HAP-1 (cell line): Measurements from ENCODE around the gene LUZP1.
A peak's percentile ranks its signal among the peaks of the same experiment; 100 is the strongest.

Source experiments
- DNase-seq, 2 experiments: peaks; one replicate each; pipeline ENCODE4 v3.0.0-alpha.2; 2016 to 2020; ENCODE audit warnings: low spot score in 2 of 2
- H3K27me3 ChIP-seq: fragments of 250-450 bp; sonication (Bioruptor Pico); 2 replicates; pipeline ENCODE4 v1.5.1; 2020; ENCODE audit warnings: low read depth, mild to moderate bottlenecking, moderate library complexity
- H3K36me3 ChIP-seq: fragments of 250-450 bp; sonication (Bioruptor Pico); replicated peaks from 2 replicates; pipeline ENCODE4 v1.5.1; 2020; ENCODE audit warnings: mild to moderate bottlenecking
- H3K4me1 ChIP-seq: fragments of 250-450 bp; sonication (Bioruptor Pico); 2 replicates; pipeline ENCODE4 v1.5.1; 2020; ENCODE audit warnings: mild to moderate bottlenecking
- H3K4me3 ChIP-seq: fragments of 250-450 bp; sonication (Bioruptor Pico); 2 replicates; pipeline ENCODE4 v1.5.1; 2020; ENCODE audit warnings: mild to moderate bottlenecking, moderate library complexity
- H3K9me3 ChIP-seq: fragments of 250-450 bp; sonication (Bioruptor Pico); 2 replicates; pipeline ENCODE4 v1.5.1; 2020; ENCODE audit warnings: mild to moderate bottlenecking, moderate library complexity
- in situ Hi-C: fragments of 300-500 bp; cut with MboI; formaldehyde crosslinking; loops from 3 replicates; pipeline ENCODE4 v1.14.3; 2020; ENCODE audit warnings: low sequenced_read_pairs, inconsistent platforms, mixed read lengths

Gene LUZP1

GRCh38 chr1:23178950-23179349 lies 10.3 kb upstream of the LUZP1 start:
- H3K4me1 ChIP-seq = peaks cover 10% of the 10 kb centered on the region; the same call in 1 of the 2 replicates
- no peaks in the 10 kb centered on the region for H3K36me3 ChIP-seq
- no peaks in the 10 kb centered on the region for H3K9me3 ChIP-seq
- in situ Hi-C loops = no loop called here
- peak; percentile 46 to 53 for DNase-seq
- H3K4me3 ChIP-seq = no peak overlapping the region
- no peaks in the 10 kb centered on the region for H3K27me3 ChIP-seq

DNA sequence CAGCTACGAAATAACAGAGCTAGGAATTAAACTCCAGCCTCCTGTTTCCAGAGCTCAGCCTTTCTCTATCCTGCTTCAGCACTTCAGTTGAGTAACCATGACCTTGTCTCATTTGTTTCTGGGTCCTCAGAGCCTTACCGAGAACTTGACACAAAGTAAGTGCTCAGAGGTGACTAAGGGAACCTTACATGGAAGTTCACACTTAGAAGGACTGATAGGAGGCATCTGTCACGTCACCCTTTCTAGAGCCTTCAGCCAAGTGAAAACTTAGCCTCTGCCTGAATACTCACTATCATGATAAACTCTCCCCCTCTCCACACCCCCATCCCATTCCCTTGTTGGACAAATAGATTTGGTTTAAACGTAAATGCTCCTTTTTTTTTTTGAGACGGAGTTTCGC lies 9.8 kb upstream of the LUZP1 start:
- no peaks in the 10 kb centered on the region for H3K9me3 ChIP-seq
- in situ Hi-C loops = no loop called here
- H3K4me3 ChIP-seq = no peak overlapping the region
- H3K36me3 ChIP-seq = no peaks in the 10 kb centered on the region
- peaks cover 10% of the 10 kb centered on the region; the same call in 1 of the 2 replicates for H3K4me1 ChIP-seq
- no peak for DNase-seq
- no peaks in the 10 kb centered on the region for H3K27me3 ChIP-seq

GRCh38 chr1:23177438-23178380 lies 9.1 kb upstream of the LUZP1 start:
- Histone ChIP-seq H3K9me3 (no peaks in the 10 kb centered on the region), H3K4me1 (peaks cover 10% of the 10 kb centered on the region; the same call in 1 of the 2 replicates), H3K27me3 (no peaks in the 10 kb centered on the region), H3K4me3 (peak overlapping the region; percentile 28), H3K36me3 (no peaks in the 10 kb centered on the region)
- DNase-seq = peak; percentile 55 to 78
- in situ Hi-C loops = no loop called here

DNA sequence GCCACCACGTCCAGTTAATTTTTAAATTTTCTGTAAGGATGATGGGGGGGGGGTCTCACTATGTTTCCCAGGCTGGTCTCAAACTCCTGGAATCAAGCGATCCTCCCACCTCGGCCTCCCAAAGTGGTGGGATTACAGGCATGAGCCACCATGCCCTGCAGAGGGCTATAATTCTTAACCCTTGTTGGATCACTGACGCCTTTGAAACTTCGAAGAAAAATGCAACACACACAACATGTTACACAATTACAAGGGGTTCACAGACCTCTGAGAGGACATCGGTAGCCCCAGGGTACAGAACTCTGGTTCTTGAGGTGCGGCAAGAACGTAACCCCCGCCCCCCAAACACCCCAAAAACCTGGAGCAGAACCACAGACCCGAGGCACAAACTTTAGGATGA lies 8.4 kb upstream of the LUZP1 start:
- Histone ChIP-seq H3K4me3 (peak overlapping the region; percentile 28; the same call in 1 of the 2 replicates), H3K4me1 (peaks cover 10% of the 10 kb centered on the region; the same call in 1 of the 2 replicates), H3K9me3 (no peaks in the 10 kb centered on the region), H3K27me3 (no peaks in the 10 kb centered on the region), H3K36me3 (no peaks in the 10 kb centered on the region)
- in situ Hi-C loops = no loop called here
- DNase-seq = no peak

- in situ Hi-C loops = no loop called here
- H3K27me3 ChIP-seq = no peaks in the 10 kb centered on the region
- H3K4me3 ChIP-seq = no peak overlapping the region
- H3K36me3 ChIP-seq = no peaks in the 10 kb centered on the region
- DNase-seq = no peak
- peaks cover 10% of the 10 kb centered on the region; the same call in 1 of the 2 replicates for H3K4me1 ChIP-seq
- no peaks in the 10 kb centered on the region for H3K9me3 ChIP-seq
Measured at GRCh38 chr1:23174426-23175110, 5.9 kb upstream of the LUZP1 start.

DNA sequence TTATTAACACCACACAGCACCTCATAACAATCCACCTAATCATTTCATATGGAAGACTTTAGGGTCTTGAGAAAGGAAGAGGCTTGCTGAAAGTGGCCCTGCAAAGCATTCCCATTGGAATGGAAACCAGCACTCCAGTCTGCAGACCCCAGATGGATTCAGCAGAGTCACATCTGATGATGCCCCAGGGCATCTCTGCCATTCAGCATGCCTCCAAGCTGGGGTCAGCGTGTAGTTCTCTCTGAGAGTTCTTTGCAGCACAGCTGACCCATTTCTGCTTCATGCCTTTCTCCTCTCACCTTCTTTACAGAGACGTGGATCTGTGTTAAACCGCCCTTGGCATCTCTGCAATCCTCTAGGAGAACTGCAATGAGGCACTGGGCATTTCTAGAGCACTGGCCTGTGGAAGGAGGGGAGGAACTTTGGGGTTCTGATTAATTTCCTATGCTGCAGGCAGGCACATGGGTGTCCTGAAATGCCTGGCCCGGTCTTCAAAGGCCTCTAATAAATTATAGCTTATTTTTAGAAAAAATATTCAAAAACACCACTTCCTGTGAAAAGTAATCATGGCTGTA lies 2.6 kb upstream of the LUZP1 start:
- in situ Hi-C loops = no loop called here
- Histone ChIP-seq H3K9me3 (no peaks in the 10 kb centered on the region), H3K27me3 (no peaks in the 10 kb centered on the region), H3K4me3 (no peak overlapping the region), H3K36me3 (no peaks in the 10 kb centered on the region), H3K4me1 (peaks cover 10% of the 10 kb centered on the region)
- peak in 1 of 2 experiments; percentile 18 for DNase-seq

- in situ Hi-C loops = no loop called here
- Histone ChIP-seq H3K36me3 (no peaks in the 10 kb centered on the region), H3K4me1 (peaks cover 13% of the 10 kb centered on the region), H3K27me3 (no peaks in the 10 kb centered on the region), H3K9me3 (no peaks in the 10 kb centered on the region), H3K4me3 (no peak overlapping the region)
- DNase-seq = no peak
Measured at GRCh38 chr1:23169727-23170335, 1.2 kb upstream of the LUZP1 start.

DNA sequence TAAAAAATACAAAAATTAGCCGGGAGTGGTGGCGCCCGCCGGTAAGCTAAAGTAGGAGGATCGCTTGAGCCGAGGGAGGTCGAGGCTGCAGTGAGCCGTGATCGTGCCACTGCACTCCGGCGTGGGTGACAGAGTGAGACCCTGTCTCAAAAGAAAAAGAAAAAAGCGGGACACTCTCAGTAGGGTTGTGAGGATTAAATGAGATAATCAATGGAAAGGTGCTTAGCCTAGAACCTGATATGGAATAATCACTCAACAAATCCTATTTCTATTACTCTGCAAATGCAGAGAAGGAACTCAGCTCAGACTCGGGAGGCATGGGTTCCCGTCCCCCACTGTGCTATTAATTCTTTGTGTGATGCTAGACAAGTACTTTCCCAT lies 529 bp upstream of the LUZP1 start:
- no peaks in the 10 kb centered on the region for H3K9me3 ChIP-seq
- no peaks in the 10 kb centered on the region for H3K27me3 ChIP-seq
- in situ Hi-C loops = no loop called here
- H3K4me3 ChIP-seq = peak overlapping the region; percentile 54
- H3K36me3 ChIP-seq = no peaks in the 10 kb centered on the region
- DNase-seq = no peak
- peaks cover 13% of the 10 kb centered on the region for H3K4me1 ChIP-seq

GRCh38 chr1:23168079-23168444 lies 594 bp downstream of the LUZP1 start:
- H3K4me3 ChIP-seq = peak overlapping the region; percentile 54
- DNase-seq = no peak
- H3K9me3 ChIP-seq = no peaks in the 10 kb centered on the region
- peaks cover 13% of the 10 kb centered on the region for H3K4me1 ChIP-seq
- H3K36me3 ChIP-seq = no peaks in the 10 kb centered on the region
- in situ Hi-C loops = no loop called here
- H3K27me3 ChIP-seq = no peaks in the 10 kb centered on the region

GRCh38 chr1:23167353-23168078 lies 1.1 kb downstream of the LUZP1 start:
- DNase-seq = peak; percentile 51 to 61
- Histone ChIP-seq H3K9me3 (no peaks in the 10 kb centered on the region), H3K4me3 (peak overlapping the region; percentile 54), H3K4me1 (peaks cover 13% of the 10 kb centered on the region), H3K27me3 (no peaks in the 10 kb centered on the region), H3K36me3 (no peaks in the 10 kb centered on the region)
- in situ Hi-C loops = no loop called here

DNA sequence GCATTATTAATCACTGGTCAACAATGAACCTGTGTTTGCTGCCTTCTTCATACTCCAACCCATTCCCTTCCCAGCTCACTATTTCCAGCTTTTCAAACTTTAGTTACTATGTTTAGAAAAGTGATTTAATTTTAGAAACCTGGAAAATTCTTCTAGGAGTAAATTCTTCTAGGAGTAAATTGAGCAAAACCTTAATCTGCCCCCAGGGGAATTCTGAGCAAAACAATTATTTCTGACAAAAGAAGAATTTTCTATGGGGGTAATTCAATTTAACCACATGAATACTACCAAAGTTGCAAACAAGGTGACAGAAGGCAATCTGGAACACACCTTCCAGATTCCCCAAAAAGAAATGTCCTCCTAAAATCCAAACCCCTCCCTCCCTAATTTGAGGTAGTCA lies 1.8 kb downstream of the LUZP1 start:
- no peaks in the 10 kb centered on the region for H3K27me3 ChIP-seq
- H3K9me3 ChIP-seq = no peaks in the 10 kb centered on the region
- in situ Hi-C loops = no loop called here
- H3K36me3 ChIP-seq = no peaks in the 10 kb centered on the region
- peak overlapping the region; percentile 54 for H3K4me3 ChIP-seq
- H3K4me1 ChIP-seq = peaks cover 13% of the 10 kb centered on the region
- DNase-seq = peak; percentile 48 to 85

- H3K36me3 ChIP-seq = no peaks in the 10 kb centered on the region
Measured at GRCh38 chr1:23163395-23163794, 5.3 kb downstream of the LUZP1 start.

More at GRCh38 chr1:23163395-23163794, 5.3 kb downstream of the LUZP1 start:
- Histone ChIP-seq H3K9me3 (no peaks in the 10 kb centered on the region), H3K27me3 (no peaks in the 10 kb centered on the region), H3K4me3 (no peak overlapping the region), H3K4me1 (peaks cover 16% of the 10 kb centered on the region)
- no peak for DNase-seq
- in situ Hi-C loops = no loop called here
